ENCODE results near the gene EFHD1.

DNA sequence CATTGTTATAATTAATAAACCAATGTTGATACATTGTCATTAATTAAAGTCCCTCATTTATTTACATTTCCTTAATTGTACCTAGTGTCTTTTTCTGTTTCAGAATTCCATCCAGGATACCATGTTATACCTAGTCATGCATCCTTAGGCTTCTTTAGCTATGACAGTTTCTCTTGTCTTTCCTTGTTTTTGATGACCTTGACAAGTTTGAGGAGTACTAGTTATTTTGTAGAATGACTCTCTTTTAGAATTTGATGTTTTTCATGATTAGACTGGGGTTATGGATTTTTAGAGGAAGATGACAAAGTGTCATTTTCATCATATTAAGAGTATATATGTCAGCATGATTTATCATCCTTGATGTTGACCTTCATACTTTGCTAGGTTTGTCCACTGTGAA is 80.1 kb downstream of the EFHD1 start:
- TF ChIP-seq ZNF384 (IDR thresholded peaks at IDR 0.05) (no peak), LEF1 (IDR thresholded peaks at IDR 0.05; ENCODE audit: borderline replicate concordance) (no peak), SP1 (IDR thresholded peaks at IDR 0.05) (no peak), BHLHE40 (IDR thresholded peaks at IDR 0.05; ENCODE audit: borderline replicate concordance) (no peak), TARDBP (IDR thresholded peaks at IDR 0.05) (no peak), SUZ12 (IDR thresholded peaks at IDR 0.05) (no peak), ELF4 (IDR thresholded peaks at IDR 0.05) (no peak), FOXK2 (IDR thresholded peaks at IDR 0.05) (no peak), HDGF (IDR thresholded peaks at IDR 0.05; ENCODE audit: borderline replicate concordance) (no peak), CTBP1 (IDR thresholded peaks at IDR 0.05; ENCODE audit: borderline replicate concordance) (no peak), ARNT (IDR thresholded peaks at IDR 0.05) (no peak), L3MBTL2 (conservative IDR thresholded peaks at IDR 0.05) (no peak), FOXA1 (IDR thresholded peaks at IDR 0.05) (no peak)
- TF ChIP-seq, protein P1, sequence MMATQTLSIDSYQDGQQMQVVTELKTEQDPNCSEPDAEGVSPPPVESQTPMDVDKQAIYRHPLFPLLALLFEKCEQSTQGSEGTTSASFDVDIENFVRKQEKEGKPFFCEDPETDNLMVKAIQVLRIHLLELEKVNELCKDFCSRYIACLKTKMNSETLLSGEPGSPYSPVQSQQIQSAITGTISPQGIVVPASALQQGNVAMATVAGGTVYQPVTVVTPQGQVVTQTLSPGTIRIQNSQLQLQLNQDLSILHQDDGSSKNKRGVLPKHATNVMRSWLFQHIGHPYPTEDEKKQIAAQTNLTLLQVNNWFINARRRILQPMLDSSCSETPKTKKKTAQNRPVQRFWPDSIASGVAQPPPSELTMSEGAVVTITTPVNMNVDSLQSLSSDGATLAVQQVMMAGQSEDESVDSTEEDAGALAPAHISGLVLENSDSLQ (IDR thresholded peaks at IDR 0.05): peak; percentile 43; the same call in 1 of the 2 replicates
